Measurements from ENCODE around the gene PLA2G2F.

PLA2G2F gene

DNA sequence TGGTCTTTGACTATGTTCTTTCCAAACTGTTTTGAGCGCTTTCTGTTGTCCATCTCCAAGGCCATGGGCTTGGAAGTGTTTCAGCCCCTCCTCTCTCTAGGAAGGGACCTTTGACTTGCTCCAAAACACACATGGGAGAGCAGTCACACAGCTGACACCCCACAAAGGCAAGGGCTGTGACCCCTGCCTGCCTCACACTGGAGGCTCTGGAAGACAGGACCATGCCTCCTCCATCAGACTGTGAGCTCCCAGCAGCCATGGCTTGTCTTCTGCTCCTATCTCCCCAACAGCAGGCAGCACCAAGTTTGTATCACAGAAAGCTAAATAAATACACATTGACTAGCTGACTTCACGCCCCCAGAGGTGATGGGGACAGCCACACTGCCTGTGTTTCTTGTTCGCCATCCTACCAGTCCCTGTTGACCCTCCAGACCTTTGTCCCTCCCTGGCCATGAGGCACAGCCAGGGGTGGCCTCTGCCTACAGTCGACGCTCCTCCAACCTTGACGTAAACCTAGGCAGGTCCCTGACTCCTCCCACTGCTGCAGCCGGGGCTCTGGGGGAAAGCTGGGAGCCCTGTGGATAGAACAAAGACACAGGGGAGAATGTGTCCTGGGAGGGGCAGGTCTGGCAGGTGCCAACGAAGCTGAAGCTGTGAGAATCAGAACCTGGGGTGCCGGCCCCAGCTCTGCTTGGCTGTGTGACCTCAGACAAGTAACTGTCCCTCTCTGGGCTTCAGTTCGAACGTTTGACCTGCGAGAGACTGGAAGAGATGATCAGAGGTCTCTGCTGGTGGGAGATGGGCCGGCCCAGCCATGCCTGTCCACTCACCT lies 4.8 kb downstream of the PLA2G2F start:
- no peak for DNase-seq

DNA sequence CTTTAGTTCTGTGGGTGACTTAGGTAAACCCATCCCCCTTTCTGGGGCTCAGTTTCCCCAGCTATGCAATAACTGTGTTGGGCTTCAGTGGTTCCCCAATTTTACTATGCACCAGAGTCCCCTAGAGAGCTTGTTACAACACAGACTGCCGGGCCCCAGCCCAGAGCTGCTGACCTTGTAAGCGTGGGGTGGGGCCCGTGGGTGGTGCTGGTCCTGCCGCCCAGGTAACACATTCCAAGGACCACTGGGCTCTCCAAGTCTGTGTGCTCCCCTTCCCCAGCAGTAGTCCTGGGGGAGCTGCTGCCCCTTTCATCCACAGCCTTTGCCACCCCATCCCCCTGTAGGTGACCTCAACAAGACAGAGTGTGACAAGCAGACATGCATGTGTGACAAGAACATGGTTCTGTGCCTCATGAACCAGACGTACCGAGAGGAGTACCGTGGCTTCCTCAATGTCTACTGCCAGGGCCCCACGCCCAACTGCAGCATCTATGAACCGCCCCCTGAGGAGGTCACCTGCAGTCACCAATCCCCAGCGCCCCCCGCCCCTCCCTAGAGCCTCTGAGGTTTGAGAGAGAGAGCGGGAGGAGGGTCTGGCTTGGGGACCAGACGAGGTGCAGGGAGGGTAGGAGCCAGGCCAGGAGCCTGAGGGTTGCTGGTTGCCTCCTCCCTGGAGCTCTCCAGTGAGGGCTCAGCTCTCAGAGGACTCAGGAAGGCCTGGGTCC lies 8.9 kb downstream of the PLA2G2F start:
- DNase-seq, result no peak

DNA sequence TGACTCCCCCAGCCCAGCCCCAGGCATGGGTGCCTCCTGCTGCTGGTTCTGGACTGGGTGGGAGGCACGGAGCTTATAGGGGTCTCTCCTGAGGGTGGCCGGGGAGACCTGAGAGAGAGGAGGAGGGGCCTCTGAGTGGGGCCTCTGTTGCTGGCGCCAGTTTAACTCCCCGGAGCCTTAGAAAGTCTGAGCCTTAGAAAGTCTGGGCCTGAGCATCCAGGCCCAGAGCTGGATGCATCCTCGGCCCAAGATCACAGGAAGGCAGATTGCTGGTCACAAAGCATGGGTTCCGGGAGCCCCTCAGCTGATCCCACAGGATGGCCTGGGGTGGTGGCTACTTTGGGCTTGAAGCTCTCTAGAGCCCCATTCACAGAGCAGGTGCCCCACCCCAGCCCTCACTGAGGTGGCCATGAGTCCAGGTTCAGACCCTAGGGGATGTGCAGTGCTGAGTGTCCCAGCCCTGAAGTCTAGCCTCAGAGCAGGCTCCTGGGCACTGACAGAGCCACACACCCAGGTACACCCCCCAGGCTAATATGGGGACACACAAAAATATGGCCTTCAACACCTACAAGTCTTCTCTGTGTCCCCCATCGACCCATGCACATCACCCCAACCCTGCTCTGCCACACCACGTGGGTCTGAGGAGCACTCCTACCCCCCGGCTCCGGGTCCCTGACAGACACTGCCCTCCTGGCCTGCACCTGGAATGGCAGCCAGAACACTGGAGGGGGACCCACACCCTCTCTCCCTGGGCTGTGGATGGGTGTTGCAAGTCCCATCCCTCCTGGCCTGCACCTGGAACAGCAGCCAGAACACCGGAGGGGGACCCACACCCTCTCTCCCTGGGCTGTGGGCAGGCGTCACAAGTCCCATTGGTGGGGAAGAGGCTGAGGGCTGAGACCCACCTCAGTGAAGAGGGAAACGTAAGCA lies 9.7 kb downstream of the PLA2G2F start:
- no peak for DNase-seq

DNA sequence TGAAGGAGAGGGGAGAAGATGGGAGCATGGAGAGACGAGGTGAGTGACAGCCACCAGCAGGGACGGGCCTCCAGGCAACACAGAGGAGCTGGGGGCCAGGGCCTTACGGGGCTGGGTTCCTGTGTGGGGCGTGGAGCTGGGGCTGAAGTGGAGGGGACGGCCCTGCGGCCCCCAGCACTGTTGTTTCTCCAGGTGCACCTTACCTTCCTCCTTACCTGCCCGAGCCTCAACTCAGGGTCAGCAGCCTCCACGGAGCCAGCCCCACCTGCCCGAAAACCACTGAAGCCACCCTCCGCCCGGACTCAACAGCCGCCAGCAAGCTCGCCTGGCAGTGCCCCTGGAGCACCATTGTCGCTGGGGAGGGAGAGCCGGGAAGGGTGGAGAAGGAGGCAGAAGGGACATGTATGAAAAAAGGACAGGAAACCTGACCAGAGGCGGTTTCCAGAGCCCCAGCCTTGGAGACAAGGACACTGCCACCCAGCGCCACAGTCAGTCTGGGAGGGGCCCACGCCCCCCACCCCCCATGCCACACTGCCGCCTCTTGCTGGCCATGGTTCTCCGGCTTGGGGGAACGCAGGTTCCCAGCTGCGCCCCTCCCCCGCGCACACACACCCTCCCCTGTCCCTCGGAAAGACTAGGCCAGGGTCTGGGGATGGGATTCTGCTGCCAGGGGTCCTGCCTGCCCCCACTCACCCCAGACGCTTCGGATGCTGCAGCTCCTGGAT lies 10.6 kb downstream of the PLA2G2F start:
- no peak for DNase-seq

DNA sequence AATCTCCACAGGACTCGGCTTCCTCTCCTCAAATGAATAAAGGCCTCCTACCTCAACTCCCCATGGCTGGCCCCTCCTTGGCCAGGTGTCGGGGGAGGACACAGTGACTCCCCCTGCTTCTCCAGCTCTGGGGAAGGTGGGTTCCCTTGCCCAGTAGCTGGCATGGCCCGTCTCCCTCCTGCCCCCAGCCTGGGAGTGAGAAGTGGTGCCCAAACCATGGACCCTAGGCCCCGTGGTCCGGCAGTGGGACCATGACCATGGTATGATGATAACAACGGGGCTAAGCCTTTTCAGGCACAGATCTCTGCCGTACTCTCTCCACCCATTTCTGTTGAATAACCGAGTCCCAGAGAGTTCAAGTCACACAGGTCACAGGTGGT lies 11.2 kb downstream of the PLA2G2F start:
- no peak for DNase-seq

DNA sequence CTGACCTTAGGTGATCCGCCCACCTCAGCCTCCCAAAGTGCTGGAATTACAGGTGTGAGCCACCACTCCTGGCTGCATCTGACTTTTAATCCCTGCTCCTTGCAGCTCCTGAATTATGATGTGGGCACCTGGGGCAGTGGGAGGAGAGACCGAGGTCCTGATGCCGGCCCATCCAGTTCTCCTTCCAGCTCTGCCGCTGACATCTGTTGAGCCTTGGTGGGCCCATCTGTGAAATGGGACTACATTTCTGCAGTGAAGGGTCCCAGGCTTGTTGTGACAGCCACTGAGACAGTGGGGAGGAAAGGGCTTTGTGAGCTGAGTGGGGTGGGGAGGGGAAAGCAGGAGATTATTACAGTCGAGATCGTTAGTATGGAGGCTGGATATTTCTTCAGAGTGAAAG lies 11.8 kb downstream of the PLA2G2F start:
- no peak for DNase-seq

DNA sequence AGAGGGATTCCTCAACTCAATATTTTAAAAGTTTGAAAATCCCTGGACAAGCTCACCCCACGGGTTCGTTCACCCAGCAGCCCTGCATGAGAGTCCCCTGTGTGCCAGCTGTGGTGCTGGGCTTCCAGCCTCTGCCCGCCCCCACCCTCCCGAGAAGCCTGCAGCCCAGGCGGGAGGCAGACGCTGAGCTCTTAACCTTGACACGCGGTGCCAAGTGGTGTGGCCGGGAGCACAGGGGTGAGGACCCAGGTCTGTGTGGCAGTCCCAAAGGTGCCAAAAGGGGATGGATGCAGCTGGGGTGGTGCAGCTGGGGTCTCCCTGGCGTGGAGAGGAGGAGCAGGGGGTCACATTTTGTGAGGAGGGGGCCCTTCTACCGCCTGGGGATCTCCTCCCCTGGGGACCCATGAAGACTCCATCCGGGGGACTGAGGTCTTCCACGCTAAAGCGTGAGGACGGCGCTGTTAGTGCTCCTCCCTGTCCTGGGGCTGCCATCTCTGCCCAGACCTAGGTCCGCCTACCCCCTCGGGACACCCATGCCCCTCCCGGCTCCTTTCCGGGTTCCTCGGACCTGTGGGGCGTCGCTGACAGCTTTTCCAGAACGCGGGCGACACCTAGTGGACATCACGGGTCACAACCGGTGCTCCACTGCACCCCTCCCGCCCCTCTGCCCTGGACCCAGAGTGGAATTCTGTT lies 12.9 kb downstream of the PLA2G2F start:
- DNase-seq, result peak; percentile 3

DNA sequence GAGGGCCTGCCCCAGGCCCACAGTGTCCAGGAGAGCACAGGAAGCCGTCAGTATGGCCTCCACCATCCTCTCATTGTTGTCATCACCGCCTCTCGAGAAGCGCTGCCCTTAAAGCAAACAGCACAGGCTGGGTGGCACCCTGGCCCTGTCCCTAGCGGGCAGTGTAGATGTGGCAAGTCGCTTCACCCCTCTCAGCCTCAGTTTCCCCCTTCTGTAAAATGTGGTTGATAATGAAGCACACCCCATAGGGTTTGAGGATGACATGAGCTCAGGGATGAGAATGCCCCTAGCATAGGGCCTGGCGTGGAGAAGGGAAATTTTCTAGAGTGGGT lies 13.4 kb downstream of the PLA2G2F start:
- no peak for DNase-seq

DNA sequence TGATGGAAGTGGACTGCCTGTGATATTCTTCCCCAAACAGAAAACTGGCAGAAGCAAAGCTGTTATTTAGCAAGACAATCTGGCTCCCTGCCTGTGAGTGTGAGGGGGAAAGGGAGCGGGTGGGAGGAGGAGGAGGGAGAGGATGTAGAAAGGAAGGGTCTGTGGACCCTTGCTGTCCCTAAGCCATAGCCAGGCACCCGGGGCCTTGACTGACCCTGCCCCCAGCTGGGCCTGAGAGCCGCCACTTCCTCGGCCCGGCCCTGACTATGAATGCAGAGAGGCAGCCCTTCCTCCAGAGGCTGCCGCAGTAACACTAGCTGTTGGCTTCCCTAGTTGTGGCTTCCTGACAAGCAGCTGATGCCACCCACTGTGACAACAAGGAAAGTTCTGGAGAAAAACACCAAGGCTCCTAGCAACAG lies 13.9 kb downstream of the PLA2G2F start:
- DNase-seq, result no peak

DNA sequence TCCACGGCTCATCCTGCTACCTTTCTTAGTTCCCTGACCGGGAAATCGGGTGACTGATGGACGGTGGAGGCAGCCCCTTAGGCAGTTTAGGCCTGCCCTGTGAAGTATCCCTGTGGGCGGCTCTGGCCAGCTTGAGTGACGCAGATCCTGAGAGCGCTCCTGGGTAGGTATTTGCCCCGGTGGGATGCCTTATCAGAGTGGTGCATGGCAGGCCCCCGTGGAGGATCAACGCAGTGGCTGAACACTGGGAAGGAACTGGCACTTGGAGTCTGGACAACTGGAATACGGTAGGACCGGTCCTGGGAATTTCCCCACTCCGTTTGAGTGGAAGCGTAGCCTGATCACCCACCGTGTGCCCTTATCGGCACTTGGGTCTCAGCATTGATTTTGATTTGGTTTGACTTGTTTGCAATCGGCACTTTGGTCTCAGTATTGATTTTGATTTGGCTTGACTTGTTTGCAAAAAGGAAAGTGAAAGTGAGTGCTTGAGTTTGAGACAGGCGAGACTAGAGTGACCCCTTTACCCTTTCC lies 15.2 kb downstream of the PLA2G2F start:
- no peak for DNase-seq

DNA sequence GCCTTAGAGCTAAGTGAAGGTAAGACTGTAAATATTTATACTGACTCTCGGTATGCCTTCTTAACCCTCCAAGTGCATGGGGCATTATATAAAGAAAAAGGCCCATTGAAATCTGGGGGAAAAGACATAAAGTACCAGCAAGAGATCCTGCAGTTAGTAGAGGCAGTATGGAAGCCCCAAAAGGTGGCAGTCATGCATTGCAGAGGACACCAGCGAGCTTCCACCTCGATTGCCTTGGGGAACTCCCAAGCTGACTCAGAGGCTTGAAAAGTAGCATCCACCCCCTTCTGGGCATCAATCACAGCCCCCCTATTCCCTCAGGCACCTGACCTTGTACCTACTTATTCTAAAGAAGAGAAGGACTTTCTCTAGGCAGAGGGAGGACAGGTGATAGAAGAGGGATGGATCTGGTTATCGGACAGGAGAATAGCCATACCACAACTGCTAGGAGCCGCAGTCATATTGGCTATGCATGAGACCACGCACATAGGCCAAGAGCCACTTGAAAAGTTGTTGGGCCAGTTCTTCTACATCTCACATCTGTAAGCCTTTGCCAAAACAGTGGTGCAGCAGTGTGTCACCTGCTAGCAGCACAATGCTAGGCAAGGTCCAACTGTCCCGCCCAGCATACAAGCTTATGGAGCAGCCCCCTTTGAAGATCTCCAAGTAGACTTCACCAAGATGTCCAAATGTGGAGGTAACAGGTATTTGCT lies 19.4 kb downstream of the PLA2G2F start:
- no peak for DNase-seq

DNA sequence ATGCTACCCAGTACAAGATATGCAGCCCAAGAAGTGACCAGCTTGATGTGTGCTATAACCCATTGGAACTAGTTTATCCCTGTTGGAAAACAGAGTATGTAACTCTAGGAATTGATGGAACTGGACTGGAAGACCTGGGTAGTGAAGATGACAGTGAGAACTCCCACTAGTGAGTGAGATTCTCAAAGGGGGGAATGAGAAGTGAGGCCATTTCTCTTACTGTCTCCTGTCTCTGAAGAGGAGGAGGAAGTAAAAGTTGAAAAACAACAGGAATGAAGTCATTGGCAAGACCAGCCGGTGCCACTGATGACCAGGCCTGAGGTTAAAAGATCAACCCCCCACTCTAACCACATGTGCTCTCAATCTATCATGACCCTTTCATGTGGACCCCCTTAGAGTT lies 20.9 kb downstream of the PLA2G2F start:
- no peak for DNase-seq

DNA sequence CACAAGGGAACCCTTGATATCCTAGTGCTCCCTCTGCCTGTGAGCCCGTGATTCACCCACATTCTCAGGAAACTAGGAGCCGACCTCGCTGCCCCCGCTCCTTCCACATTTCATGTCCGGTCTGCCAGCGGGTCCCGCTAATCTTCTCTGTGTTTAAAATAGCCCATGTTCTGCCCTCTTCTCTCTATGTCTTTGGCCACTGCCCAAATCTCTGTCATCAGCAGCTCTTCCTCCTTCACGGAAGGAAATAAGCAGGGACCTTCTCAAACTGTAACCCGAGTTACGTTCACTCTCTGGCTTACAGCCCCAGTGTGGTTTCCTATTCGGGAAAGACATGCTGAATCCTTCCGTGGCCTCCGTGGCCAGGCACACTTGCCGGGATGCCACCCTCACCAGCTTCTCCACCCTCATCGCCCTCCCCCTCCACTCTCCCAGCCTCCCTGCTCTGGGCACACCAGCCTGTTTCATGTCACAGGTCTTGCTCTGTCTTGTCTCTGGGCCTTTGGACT lies 25.6 kb downstream of the PLA2G2F start:
- DNase-seq, result no peak

DNA sequence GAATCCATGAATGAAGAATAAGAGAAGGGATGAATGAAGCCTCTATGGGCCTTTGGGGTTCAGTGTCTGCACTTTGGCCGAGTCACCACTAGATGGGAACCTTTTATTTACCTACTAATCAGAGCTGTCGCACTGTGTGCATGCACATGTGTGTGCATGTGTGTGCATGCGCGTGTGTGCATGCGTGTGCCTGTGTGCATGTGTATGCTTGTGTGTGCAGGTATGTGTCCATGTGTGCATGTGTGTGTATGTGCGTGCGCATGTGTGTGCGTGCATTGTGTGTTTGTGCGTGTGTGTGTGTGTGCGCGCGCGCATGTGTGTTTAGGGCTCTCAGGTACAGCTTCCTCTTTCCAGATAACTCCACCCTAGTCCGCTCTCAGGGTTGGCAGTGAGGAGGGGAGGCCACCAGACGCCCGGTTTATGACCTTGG lies 26.4 kb downstream of the PLA2G2F start:
- DNase-seq, result no peak

DNA sequence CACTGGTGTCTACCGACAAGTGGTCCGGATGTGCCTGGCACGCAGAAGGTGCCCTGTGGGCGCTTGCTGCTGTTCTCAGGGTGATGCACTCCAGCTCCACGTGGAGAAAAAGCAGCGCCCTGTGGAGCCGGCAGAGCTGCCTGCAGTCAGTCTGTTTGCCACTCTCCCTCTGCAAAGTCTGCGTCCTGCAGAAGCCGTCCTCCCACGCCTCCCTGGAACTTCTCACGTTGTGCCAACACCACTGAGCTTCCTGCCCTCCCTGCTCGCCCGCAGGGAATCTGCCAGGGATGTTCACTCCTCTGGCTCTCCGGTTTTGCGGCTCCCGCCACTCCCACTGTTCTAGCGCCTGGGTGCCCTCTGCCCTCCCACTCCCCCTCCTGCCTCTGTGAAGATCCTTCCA lies 26.9 kb downstream of the PLA2G2F start:
- no peak for DNase-seq

DNA sequence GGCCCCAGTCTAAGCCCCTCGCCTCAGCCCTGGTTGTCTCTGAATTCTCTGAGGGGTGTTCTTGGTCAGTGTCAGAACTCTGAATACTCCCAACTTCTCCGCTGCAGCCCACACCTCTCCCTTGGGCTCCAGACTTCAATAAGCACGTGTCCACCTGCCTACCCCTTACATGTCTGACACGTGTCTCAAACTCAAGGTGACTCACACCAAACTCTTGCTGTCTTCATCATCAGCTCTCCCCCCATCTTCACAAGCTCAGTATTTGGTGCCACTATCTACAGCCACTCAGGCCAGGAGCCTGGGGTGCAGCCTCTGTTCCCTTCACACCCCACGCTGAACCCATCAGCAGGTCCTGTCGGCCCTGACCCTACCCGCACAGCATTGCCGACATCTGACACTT lies 28.0 kb downstream of the PLA2G2F start:
- no peak for DNase-seq

DNA sequence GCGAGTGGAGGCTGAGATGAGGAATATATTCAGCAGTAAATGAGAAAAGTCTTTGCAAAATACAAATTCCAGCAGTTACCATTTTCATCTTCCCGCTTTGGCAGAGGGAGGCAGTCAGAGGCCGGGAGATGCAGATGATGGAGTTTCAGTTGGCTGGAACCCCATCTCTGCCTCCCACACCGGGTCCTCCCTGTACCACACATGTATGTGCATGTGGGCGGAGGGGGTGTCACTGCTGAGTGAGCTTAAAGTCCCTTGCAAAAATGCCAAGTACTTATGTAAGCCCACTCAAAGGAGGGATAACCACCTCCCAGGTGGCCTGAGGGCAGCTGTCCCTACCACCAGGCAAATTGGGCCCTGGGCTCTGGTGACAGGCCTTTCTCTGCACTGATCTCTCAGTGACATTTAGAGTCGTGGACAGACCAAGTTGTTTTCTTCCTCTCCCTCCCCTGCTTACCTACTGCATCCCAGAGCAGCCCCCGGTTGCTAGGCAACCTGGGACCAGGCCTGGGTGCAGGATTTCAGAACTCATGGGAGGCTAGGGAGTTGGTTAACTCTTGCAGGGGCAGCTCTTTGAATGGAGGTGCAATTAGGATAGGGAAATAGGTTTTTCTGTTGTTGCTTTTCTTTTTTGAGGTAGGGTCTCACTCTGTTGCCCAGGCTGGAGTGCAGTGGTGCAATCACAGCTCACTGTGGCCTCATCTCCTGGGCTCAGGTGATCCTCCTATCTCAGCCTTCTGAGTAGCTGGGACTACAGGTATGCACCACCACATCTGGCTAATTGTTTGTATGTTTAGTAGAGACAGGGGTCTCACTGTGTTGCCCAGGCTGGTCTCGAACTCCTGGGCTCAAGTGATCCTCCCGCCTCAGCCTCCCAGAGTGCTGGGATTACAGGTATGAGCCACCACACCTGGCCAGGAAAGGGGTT lies 29.7 kb downstream of the PLA2G2F start:
- no peak for DNase-seq

DNA sequence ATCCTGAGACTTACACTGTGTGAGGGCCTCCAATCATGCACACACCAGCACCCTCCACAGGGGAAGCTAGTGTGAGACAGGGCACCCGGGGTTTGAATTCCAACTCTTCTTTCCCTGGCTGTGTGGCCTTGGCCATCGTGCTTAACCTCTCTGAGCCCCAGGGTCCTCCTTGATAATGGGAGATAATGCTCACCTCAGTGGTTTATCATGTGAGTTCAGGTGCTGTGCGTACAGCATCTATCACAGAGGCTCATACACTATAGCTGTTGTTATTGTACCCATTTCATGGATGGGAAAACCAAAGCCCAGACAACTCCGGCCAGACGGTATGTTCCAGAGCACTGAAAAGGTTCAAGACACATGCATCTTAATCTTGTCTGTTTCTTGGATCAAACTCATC lies 30.8 kb downstream of the PLA2G2F start:
- DNase-seq, result no peak

DNA sequence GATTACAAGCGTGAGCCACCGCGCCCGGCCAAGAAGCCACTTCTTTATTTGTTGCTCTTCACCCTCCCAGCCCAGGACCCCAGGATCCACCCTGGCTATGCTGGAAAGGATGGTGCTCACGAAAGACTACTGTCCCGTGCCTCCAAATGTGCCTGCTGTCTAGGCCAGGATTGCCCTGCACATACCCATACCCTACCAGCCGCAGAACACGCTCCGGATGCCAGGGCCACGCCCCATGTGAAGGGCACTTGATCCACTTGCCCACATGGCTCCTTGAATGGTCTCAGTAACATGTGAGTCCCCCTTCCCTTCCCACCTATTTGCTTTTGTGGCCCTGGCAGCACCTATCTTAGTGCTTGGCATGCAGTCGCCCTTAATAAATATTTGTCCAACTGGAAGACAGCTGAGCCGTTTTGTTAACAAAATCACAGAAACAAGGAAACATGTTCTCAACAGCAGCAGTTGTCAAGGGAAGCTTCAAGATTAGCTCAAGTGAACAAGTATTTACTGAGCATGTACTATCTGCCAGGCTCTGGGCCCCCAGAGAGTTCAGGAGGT lies 33.0 kb downstream of the PLA2G2F start:
- no peak for DNase-seq

All from NCI-H187 treated with DMSO at 0.1 percent for 48 hours (cell line).